HG02610 (cell line): ENCODE measurements around the gene NAALADL2.

Source experiments
- ATAC-seq: cut with Tn5 transposase; IDR thresholded peaks from one replicate; pipeline ENCODE4 v1.9.1; 2021; ENCODE audit warnings: mild to moderate bottlenecking, moderate library complexity; ENCODE audit not compliant: unreplicated experiment

Gene NAALADL2

DNA sequence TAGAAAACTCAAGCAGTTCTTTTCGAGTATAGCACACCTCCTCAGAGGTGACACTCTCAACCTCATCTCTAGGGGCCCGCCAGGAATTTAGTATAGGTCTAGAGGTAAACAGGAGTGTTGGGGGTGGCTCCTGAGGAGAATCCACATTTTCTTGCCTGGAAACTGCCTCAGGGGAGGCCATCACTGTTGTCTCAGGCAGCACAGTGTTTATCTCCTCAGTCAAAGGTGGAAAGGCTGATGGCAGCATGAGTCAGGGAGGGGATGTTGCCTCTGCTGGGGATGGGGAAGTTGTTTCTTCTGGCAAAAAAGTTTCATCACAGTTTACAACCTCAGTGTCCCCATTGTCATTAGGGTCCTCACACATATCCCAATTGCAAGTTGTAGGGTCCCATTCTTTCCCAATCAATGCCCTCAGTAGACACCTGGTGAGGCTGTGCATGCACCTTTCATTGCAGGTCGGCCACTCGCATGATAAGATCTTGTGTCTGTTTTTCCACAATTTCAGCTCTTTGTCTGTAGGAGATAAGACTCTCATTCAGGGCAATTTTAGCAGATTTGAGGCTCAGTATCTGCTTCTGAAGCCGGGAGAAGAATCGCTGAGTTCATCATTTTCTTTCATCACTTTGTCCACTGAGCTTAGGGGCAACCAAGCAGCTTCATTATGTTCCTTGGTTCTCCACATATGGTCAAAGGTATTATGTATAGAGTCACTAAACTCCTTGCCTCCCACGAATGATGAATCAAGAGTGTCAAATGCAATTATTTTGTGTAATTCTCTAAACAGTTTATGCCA, 25.8 kb downstream of the NAALADL2 start:
- no peak for ATAC-seq

DNA sequence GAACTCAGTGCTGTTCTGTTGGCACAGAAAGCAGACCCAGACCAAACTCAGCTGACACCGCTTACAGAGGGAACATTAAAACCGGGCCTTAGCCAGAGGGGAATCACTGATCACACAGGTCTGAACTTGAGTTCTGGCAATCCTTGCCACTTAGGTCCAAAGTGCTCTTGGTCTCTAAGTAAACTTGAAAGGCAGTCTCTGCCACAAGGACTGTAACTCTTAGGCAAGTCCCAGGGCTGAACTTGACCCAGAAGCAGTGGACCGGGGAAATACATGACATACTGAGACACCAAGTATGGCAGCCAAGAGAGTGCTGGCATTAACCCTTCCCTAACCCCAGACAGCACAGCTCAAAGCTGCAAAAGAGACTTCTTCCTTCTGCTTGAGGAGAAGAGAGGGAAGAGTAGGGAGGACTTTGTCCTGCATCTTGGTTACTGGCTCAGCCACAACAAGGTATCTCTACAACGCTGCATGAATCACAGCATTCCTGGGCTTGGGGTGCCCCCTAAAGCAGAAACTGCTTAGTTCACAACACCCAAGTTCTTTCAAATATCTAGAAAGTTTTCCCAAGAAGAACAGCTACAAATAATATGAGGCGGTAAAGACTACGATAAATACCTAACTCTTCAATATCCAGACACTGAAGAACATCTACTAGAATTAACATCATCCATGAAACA, 32.5 kb downstream of the NAALADL2 start:
- ATAC-seq, result no peak

GRCh38 chr3:174907027-174907426, 47.9 kb downstream of the NAALADL2 start:
- ATAC-seq, result no peak

GRCh38 chr3:174907628-174908407, 48.7 kb downstream of the NAALADL2 start:
- no peak for ATAC-seq

DNA sequence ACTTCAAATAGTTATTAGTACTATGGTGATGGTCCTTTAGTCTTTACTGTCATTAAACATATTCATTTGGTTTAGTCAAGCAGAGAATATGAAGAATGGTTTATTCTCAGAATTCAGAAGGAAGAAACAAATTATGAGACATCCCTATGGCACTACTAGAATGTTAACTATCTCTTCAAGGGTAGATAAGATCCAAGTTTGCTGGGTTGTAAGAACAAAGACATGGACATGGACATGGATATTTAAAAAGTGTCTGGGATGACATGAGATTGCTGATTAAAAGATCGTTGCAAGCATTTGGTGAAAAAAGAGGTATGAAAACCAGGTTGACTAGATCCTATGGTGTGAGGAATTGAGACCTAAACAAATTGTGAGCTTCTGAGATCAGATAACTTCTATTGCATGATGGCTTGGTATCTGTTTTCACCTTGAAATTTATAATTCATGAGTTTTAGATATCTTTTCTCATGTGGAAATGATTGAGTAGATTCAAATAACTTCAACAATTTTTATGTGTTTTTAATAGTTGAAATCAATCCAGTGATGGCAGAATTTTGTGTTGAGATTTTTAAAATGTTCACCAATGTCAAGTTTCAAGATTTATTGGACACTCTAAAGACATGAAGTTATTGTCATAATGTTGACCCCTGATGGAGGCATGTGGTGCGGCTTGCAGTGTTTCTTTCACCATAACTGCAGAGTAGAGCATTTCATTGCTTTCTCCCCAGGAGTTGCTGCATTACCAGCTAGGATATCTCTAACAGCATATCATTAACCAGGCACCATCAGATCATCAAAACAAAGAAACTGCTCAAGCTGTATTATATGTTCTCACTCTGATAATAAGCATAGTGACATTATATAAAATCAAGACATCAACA, 72.6 kb downstream of the NAALADL2 start:
- no peak for ATAC-seq

DNA sequence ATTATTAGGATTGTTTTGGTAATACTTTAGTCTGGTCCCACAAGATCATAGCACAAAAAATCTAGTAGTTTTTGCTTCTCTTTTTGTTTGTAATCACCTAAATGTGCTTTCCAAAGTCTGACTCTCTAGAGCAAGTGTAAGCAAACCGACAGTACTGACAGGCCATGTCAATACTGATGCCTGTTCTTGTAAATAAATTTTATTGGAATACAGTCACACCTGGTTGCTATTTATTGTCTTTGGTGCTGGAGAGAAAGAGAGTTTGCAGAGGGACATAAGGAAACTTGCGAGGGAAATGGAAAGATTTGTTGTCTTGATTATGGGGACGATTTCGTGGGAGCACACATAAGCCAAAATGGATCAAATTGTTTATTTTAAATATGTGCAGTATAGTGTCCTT, 77.5 kb downstream of the NAALADL2 start:
- ATAC-seq, result no peak

DNA sequence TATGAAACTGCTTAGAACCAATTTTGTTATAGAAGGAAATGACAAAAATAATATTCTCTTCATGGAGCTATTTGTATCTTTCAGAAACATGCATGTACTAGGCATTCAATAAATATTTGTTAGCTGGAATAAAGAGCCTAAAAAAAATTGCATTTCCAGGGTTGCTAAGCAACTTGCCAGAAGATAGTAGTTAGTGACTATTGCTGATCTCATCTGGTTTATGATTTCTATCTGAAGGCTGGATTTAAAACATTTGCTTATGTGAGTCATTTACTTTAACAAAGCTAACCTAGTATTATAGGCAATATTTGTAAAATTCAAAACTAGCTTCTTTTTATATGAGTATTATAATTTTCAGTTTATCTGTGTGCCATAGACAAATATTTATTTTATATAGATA, 78.3 kb downstream of the NAALADL2 start:
- no peak for ATAC-seq

- no peak for ATAC-seq
Observed at GRCh38 chr3:174938102-174938501, 79.0 kb downstream of the NAALADL2 start.

GRCh38 chr3:174940151-174940550, 81.0 kb downstream of the NAALADL2 start:
- no peak for ATAC-seq

DNA sequence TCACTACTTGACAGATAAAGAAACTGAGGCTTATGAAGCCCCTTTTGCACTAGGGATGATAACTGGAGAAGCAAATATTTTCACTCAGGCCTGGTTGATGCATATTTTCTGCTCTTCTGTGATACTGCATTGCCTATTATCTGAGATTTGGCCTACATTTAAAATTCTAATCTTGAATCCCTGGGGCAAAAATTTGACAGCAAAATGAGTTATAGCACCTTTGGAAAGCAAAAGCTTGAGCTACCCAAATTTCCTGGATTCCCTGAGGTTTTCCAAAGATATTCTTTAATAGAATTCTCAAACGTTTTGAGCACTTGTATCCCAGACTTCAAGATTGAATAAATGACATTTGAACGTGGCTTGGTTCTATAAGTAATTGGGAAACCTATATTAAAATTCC, 86.1 kb downstream of the NAALADL2 start:
- no peak for ATAC-seq

DNA sequence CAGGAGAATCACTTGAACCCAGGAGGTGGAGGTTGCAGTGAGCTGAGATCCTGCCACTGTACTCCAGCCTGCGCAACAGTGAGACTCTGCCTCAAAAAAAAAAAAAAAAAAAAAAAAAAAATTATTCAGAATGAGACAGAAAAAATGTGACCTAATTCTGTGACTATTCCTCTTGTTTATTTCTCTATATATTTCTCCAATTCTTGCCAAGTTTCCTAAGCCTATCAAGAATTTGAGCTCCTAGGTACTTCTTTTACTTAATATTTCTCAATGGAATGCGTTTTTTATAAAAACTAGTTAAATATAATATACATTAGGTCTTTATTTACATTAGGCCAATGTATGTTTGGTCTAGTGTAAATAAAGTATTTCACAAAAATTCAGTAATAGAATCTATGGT, 86.8 kb downstream of the NAALADL2 start:
- no peak for ATAC-seq

DNA sequence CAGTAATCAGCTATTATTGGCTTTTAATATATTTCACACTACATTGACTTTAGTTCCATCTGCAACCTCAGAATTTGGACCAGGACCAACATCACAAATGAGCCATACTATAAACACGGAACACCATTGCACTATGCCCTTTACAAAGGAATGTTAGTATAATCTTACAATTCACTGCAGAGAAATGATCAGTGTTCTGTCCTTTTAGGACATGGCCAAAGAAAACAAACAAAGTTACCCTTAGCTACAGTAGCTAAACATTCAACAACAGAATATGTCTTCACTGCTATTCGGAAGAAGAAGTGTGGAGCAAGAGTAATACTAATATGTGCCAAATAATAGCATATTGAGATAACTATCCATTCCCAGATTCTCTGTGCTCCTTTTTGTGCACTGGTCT, 90.4 kb downstream of the NAALADL2 start:
- no peak for ATAC-seq

- ATAC-seq, result no peak
Observed at GRCh38 chr3:174951034-174951433, 91.9 kb downstream of the NAALADL2 start.

DNA sequence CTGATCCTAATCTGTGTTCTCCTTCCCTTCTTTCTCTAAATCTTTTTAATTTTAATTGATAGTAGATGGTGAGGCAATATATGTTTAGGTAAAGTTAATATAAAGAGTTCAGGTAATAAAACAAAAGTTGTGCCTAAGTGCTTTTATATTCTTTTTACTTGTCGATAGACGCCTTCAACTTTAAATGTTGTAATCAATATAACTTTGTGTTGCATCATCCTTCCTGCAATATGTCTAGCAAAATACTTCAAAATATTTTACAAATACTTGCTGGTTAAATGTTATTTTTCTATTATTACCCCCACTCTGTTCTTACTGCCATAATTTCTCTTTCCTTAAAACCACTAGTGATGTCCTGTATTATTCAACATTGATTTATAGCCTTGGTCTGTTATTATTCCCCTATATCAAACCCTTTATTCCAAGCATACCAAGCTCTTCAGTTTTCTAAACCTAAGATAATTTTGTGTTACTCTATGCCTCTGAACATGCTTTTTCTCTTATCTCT, 92.4 kb downstream of the NAALADL2 start:
- ATAC-seq, result no peak

DNA sequence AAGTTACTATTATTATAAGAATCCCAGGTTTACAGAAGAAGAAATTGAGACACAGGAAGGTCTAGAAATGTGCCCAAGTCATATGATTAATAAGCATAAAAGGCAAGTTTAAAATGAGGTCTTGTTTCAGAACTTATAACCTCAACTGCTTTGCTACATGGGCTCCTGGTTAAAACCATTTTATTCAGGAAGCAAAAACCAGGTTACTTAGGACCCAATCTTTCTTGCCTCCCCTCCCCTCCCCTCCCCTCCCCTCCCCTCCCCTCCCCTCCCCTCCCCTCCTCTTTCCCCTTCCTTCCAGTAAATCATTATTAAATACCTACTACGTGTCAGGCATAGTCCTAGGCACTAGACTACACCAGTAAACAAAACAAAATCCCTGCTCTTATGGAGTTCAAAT, 93.9 kb downstream of the NAALADL2 start:
- no peak for ATAC-seq

GRCh38 chr3:174955513-174956016, 96.4 kb downstream of the NAALADL2 start:
- ATAC-seq, result no peak

- ATAC-seq, result no peak
Observed at GRCh38 chr3:174957081-174957480, 97.9 kb downstream of the NAALADL2 start.

DNA sequence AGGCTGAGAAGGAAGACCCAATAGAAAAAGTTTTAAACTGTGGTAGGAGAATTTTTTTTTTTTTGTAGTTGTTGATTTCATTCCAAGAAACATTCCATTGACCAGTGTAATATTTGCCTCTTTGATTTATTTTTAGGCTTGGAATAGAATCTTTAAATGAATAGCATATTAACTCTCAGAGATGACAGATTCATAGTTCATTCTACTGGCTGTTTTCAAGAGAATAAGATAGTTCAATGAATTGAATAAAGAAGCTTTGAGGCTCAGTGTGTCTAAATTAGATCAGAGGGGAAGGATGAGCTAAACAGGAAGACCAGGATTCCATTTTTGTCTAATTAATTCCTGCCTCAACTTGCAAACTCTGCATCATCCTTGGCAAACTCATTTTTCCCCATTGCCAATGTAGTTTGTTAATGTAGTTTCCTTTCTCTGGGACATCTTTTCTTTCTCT, 98.4 kb downstream of the NAALADL2 start:
- no peak for ATAC-seq

DNA sequence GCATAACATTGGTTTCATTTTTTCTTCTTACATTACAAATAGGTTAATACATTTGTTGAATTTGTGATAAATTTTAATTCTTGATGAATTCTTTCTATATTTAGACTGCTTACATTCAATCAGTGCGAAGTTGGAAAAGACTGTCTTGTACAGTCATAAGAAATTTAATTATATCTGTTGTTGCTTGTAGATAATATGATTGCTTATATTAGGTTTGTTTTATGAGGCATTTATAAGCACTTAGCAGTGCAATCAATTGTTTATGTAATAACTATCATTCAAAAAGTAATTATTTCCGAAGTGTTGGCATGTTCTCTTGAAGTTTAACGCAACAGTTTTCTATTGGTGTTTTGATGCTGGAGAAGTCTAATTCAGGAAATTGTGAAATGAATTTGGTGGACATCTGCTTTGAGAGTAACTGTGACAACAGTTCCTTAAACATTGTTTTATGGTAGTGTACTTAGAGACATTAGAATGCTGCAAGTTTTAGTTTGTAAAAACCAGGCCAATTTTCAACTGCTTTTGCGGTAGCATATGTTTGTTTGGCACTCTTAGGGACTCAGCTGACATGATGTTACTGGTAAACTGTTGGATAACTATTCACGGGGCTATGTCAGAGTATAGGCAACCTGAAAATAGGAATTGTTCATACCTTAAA, 99.7 kb downstream of the NAALADL2 start:
- no peak for ATAC-seq
